Measurements from ENCODE around the gene RALGAPA2.

RALGAPA2 gene

GRCh38 chr20:20498076-20498861 lies 214.2 kb downstream of the RALGAPA2 start:
- peak; percentile 59 for DNase-seq (ENCODE audit: low read depth, low spot score)

DNA sequence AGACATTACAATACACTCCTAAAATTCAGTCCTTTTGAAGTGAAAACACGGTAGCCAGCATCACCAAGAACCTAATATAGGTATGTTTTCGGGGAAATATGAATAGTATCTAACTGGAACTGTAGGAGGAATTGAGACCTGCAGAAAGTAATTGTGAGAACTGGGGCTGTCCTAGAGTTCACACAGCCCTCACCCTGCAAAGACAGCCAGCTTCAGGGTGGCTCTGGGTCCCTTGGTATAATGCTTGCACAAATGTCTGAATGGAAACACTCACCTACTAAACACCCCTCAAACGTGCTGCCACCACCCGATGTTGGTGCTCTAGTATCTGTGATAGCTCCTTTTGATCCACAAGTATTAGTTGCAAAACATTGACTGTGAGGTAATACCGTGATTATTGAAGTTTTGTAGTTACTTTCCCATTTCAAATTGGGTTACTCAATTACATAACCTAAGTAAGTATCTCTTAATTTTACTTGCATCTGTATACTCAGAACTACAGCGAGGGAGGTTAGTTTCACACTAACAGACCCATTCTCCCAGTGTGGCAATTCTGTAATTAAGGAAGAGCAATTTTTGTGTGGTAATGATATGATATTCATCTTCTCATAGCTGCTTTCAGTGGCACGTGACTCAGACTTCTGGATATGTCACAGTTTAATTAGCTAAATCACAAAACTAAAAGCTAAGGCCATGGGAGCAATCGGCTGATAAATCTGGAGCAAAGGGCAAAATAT lies 215.0 kb downstream of the RALGAPA2 start:
- no peak for DNase-seq (ENCODE audit: low read depth, low spot score)

- no peak for DNase-seq (ENCODE audit: low read depth, low spot score)
These were observed 216.5 kb downstream of the RALGAPA2 start for GRCh38 chr20:20495729-20496503.

GRCh38 chr20:20493701-20494100 lies 218.7 kb downstream of the RALGAPA2 start:
- no peak for DNase-seq (ENCODE audit: low read depth, low spot score)

DNA sequence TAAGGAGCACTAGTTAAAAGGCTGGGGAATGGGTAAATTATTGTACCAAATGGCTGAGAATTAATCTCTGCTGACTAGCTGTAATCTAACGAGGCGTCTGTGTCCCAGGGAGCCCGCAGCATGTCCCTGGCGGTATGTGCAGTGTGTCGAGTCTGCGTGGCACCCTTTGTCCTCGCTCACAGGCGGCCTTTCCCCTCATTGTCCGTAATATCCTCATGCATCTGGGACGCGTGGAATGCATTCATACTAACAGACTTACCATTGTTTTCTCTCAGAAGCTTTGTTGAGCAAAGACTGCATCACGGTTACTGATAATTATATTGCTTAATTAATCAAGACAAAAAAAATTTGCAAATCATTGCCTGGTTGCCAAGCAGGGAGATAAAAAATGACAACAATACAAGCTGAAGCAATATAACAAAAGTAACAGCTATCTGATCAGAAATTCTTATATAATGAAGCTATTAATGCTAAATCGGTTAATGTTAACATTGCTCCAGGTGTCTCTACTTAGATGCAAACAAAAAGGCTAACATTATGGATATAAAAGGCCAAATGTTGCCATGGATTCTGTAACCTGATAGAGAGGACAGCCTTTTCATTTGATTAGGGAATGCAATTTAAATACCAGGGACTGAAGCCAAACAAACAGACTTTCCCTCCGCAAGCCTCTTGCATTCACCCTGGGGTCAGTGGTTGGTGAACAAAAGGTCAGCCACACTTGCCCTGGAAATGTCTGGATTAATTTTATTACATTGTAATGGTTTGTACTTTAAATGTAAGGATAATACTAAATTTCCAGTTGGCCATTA lies 219.7 kb downstream of the RALGAPA2 start:
- DNase-seq (ENCODE audit: low read depth, low spot score): peak; percentile 85

GRCh38 chr20:20491784-20492264 lies 220.6 kb downstream of the RALGAPA2 start:
- no peak for DNase-seq (ENCODE audit: low read depth, low spot score)

DNA sequence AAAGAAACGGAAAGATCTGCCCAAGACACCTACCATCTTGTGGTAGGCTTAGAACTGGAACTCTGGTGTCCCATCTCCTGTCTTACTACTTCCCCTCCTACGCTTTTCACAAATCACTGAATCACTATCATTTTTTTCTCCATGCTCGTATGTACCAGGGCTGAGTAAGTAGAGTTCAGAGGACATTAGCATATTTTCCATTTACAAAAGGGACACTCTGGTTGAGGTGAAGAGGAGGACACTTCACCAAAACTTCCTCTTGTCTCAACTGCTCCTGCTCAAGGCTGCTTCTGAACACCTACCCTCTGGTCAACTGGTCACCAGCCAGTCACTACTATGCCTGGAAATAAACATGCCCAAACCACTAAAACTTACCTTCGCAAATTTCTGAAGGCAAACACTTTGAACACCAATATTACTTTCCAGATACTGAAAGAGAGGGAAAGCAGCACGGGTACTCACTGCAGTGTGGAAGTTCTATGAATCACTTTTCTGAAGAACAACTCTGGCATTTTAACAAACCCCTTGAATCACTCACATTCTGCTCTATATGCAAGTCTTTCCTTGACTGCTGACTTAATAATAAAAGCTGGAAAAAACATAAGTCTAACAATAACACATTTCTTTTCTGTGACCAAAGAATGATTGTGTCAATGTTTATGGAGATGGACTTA lies 221.2 kb downstream of the RALGAPA2 start:
- peak; percentile 75 for DNase-seq (ENCODE audit: low read depth, low spot score)

- DNase-seq (ENCODE audit: low read depth, low spot score): no peak
These were observed 221.8 kb downstream of the RALGAPA2 start for GRCh38 chr20:20490673-20491072.

GRCh38 chr20:20489648-20490341 lies 222.6 kb downstream of the RALGAPA2 start:
- peak; percentile 11 for DNase-seq (ENCODE audit: low read depth, low spot score)

DNA sequence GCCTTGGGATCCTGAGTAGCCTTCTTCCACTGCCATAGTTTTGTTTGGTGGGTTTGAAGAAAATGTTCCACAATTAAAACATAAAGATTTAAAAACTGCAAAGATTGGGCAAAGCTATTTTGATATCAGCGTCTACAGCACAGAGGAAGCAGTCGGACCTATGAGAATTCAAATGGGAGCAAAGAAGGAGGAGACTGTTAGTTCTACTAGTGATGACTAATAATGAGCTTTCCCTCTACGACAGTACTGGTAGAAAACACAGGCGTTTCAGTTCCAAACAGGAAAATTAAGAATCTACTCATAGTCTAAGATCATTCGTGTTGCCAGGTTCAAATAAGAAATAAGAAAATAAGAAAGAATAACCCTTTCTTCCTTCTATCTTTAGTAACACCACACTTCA lies 223.4 kb downstream of the RALGAPA2 start:
- peak; percentile 38 for DNase-seq (ENCODE audit: low read depth, low spot score)

- DNase-seq (ENCODE audit: low read depth, low spot score): peak; percentile 7
These were observed 224.1 kb downstream of the RALGAPA2 start for GRCh38 chr20:20488388-20488787.

- DNase-seq (ENCODE audit: low read depth, low spot score): peak; percentile 79
These were observed 224.6 kb downstream of the RALGAPA2 start for GRCh38 chr20:20487811-20488210.

DNA sequence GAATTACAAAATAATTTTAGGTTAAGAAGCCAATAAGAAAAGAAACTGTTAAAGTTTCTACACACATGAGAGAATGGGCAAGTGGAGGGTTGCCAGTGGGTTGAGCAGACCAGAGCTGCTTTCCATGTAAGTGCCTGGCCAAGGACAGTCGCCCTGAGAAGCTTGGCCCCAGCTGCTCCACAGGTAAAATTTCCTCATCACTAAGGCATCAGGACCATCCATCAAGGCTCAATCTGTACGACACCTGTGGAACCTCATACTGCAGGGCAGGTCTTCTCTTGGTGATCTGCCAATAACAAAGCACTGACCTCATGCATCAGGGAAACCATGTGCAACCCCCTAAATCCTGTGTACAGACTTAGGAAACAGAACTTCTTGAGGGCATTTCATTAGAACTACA lies 229.1 kb downstream of the RALGAPA2 start:
- DNase-seq (ENCODE audit: low read depth, low spot score): no peak

- DNase-seq (ENCODE audit: low read depth, low spot score): no peak
These were observed 230.0 kb downstream of the RALGAPA2 start for GRCh38 chr20:20482453-20482852.

DNA sequence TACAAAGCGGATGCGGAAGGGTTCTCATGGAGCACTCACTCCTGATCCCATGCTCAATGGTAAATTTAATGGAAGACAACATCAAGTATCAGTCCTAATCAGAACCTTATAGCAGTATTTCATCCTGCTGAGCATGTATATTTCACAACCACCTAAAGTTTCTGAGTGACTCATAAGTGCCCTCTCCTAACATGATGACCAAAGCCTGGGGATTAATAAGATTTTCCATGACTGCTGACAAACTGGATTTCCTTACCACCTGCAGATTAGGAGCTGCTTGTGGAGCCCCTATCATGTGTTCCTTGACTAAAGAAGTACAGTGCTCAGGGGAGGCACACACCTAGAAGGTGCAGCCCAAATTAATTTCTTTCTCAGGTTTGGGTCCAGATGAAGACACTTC lies 231.8 kb downstream of the RALGAPA2 start:
- DNase-seq (ENCODE audit: low read depth, low spot score): no peak

GRCh38 chr20:20480126-20480525 lies 232.3 kb downstream of the RALGAPA2 start:
- DNase-seq (ENCODE audit: low read depth, low spot score): no peak

GRCh38 chr20:20477444-20478041 lies 234.9 kb downstream of the RALGAPA2 start:
- DNase-seq (ENCODE audit: low read depth, low spot score): no peak

DNA sequence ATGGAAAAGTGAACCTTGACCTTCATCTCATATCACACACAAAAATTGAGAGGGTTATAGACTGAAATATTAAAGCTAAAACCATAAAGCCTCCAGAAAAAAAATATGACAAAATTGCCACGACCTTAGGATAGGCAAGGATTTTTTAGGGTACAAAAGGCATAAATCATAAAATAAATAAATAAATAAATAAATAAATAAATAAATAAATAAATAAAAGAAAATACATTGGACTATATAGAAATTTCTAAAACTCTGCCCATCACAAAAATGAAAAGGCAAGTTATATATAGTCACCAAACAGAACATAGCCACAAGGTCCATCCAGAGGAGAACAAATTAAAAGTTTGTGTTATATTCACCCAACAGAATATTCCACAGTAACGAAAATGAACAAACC lies 235.9 kb downstream of the RALGAPA2 start:
- DNase-seq (ENCODE audit: low read depth, low spot score): no peak

GRCh38 chr20:20473657-20474056 lies 238.8 kb downstream of the RALGAPA2 start:
- no peak for DNase-seq (ENCODE audit: low read depth, low spot score)

Measured in astrocyte of the hippocampus (primary cell).